Muscle layer of duodenum (tissue), 2 donors: ENCODE results near the gene AJUBA.

Experiments used
- H3K27ac ChIP-seq: one replicate; pipeline ENCODE4 v1.7.0; 2013; ENCODE audit warnings: mild to moderate bottlenecking, low read length
- H3K27me3 ChIP-seq: one replicate; pipeline ENCODE4 v1.7.0; 2013; ENCODE audit warnings: low read depth, mild to moderate bottlenecking, control low read depth, low read length
- H3K36me3 ChIP-seq, 2 donors: one replicate each; pipeline ENCODE4 v1.7.0; 2013; ENCODE audit warnings: low read length in 2 of 2, control low read depth in 1 of 2, mild to moderate bottlenecking in 1 of 2; ENCODE audit not compliant: insufficient read depth in 2 of 2, control insufficient read depth in 1 of 2
- H3K4me1 ChIP-seq, 2 donors: one replicate each; pipeline ENCODE4 v1.7.0; 2013; ENCODE audit warnings: low read length in 2 of 2, mild to moderate bottlenecking in 2 of 2, control low read depth in 1 of 2, moderate library complexity in 1 of 2; ENCODE audit not compliant: insufficient read depth in 2 of 2, control insufficient read depth in 1 of 2
- H3K4me3 ChIP-seq, 2 donors: one replicate each; pipeline ENCODE4 v1.7.0; 2013; ENCODE audit warnings: low read length in 2 of 2, low read depth in 1 of 2, mild to moderate bottlenecking in 1 of 2
- H3K9me3 ChIP-seq, 2 donors: one replicate each; pipeline ENCODE4 v1.7.0; 2013; ENCODE audit warnings: low read length in 2 of 2, control low read depth in 1 of 2, mild to moderate bottlenecking in 1 of 2; ENCODE audit not compliant: control insufficient read depth in 1 of 2
- donor health status: healthy.

Gene AJUBA

GRCh38 chr14:22978487-22978837 lies 3.9 kb downstream of the AJUBA start:
- Histone ChIP-seq H3K4me1 (peaks cover 20 to 42% of the 10 kb centered on the region in 2 donors), H3K4me3 (no peak overlapping the region), H3K27ac (no peak overlapping the region)

GRCh38 chr14:22977684-22978486 lies 4.5 kb downstream of the AJUBA start:
- H3K36me3 ChIP-seq: peaks cover 0 to 4% of the 10 kb centered on the region in 2 donors
- peak overlapping the region; percentile 58 for H3K27ac ChIP-seq
- H3K9me3 ChIP-seq: no peaks in the 10 kb centered on the region
- no peak overlapping the region for H3K4me3 ChIP-seq
- H3K4me1 ChIP-seq: peaks cover 16 to 37% of the 10 kb centered on the region in 2 donors
- H3K27me3 ChIP-seq: peaks cover 6% of the 10 kb centered on the region

More at GRCh38 chr14:22978487-22978837, 3.9 kb downstream of the AJUBA start:
- Histone ChIP-seq H3K9me3 (no peaks in the 10 kb centered on the region), H3K27me3 (peaks cover 6% of the 10 kb centered on the region), H3K36me3 (no peaks in the 10 kb centered on the region)

GRCh38 chr14:22977434-22977683 lies 5.0 kb downstream of the AJUBA start:
- Histone ChIP-seq H3K4me3 (no peak overlapping the region), H3K9me3 (no peaks in the 10 kb centered on the region), H3K4me1 (peaks cover 16 to 37% of the 10 kb centered on the region in 2 donors), H3K36me3 (peaks cover 0 to 6% of the 10 kb centered on the region in 2 donors), H3K27ac (peak overlapping the region; percentile 58), H3K27me3 (peaks cover 6% of the 10 kb centered on the region)

- peak overlapping the region; percentile 58 for H3K27ac ChIP-seq
- H3K4me1 ChIP-seq: peaks cover 16 to 37% of the 10 kb centered on the region in 2 donors
- H3K9me3 ChIP-seq: no peaks in the 10 kb centered on the region
Measured at GRCh38 chr14:22976620-22977433, 5.5 kb downstream of the AJUBA start.

GRCh38 chr14:22974530-22975313 lies 7.6 kb downstream of the AJUBA start:
- peaks cover 16 to 27% of the 10 kb centered on the region in 2 donors for H3K4me1 ChIP-seq
- peaks cover 0 to 6% of the 10 kb centered on the region in 2 donors for H3K36me3 ChIP-seq
- H3K4me3 ChIP-seq: no peak overlapping the region
- no peaks in the 10 kb centered on the region for H3K9me3 ChIP-seq
- no peak overlapping the region for H3K27ac ChIP-seq
- no peaks in the 10 kb centered on the region for H3K27me3 ChIP-seq

More at GRCh38 chr14:22976620-22977433, 5.5 kb downstream of the AJUBA start:
- Histone ChIP-seq H3K36me3 (peaks cover 0 to 6% of the 10 kb centered on the region in 2 donors), H3K4me3 (no peak overlapping the region), H3K27me3 (peaks cover 6% of the 10 kb centered on the region)

- no peak overlapping the region for H3K4me3 ChIP-seq
- no peaks in the 10 kb centered on the region for H3K9me3 ChIP-seq
- no peak overlapping the region for H3K27ac ChIP-seq
- no peaks in the 10 kb centered on the region for H3K27me3 ChIP-seq
- H3K36me3 ChIP-seq: peaks cover 0 to 6% of the 10 kb centered on the region in 2 donors
- H3K4me1 ChIP-seq: peaks cover 16 to 18% of the 10 kb centered on the region in 2 donors
Measured at GRCh38 chr14:22973217-22974032, 8.9 kb downstream of the AJUBA start.

GRCh38 chr14:22972313-22972930 lies 9.9 kb downstream of the AJUBA start:
- no peaks in the 10 kb centered on the region for H3K27me3 ChIP-seq
- no peak overlapping the region for H3K4me3 ChIP-seq
- H3K27ac ChIP-seq: no peak overlapping the region
- H3K9me3 ChIP-seq: no peaks in the 10 kb centered on the region
- H3K4me1 ChIP-seq: peaks cover 8 to 13% of the 10 kb centered on the region in 2 donors
- peaks cover 0 to 6% of the 10 kb centered on the region in 2 donors for H3K36me3 ChIP-seq

GRCh38 chr14:22971152-22971551 lies 11.2 kb downstream of the AJUBA start:
- no peak overlapping the region for H3K4me3 ChIP-seq
- no peaks in the 10 kb centered on the region for H3K9me3 ChIP-seq
- peaks cover 0 to 6% of the 10 kb centered on the region in 2 donors for H3K36me3 ChIP-seq
- H3K27ac ChIP-seq: no peak overlapping the region
- H3K4me1 ChIP-seq: peaks cover 0 to under 1% of the 10 kb centered on the region in 2 donors
- no peaks in the 10 kb centered on the region for H3K27me3 ChIP-seq

GRCh38 chr14:22966783-22967269 lies 15.5 kb downstream of the AJUBA start:
- Histone ChIP-seq H3K27ac (no peak overlapping the region), H3K9me3 (no peaks in the 10 kb centered on the region), H3K27me3 (no peaks in the 10 kb centered on the region), H3K4me1 (no peaks in the 10 kb centered on the region), H3K36me3 (no peaks in the 10 kb centered on the region), H3K4me3 (no peak overlapping the region)
